GM12878 (cell line): ENCODE data around the gene CLPTM1L.
"Not testable (repeated sequence)": the region's sequence is repeated elsewhere in the genome, so short reads cannot be mapped to it uniquely, and the experiment has no call there.

Experiments
- CREM ChIP-seq: IDR thresholded peaks from 2 replicates; pipeline ENCODE4 v1.6.1; 2014; ENCODE audit warnings: antibody characterized with exemption, low read depth
- EP300 ChIP-seq, 2 experiments: fragments of 150-350 bp in 1 of 2; IDR thresholded peaks; 2 replicates each; pipeline ENCODE4 v1.6.1; 2011 to 2012; ENCODE audit warnings: low read depth in 2 of 2, low read length in 2 of 2, borderline replicate concordance in 1 of 2, improper control_type of control experiment in 1 of 2, inconsistent platforms in 1 of 2; ENCODE audit not compliant: control insufficient read depth in 1 of 2
- EZH2 ChIP-seq: IDR thresholded peaks from 2 replicates; pipeline ENCODE4 v1.6.1; 2012; ENCODE audit warnings: low read depth, mild to moderate bottlenecking, control low read depth, inconsistent platforms, low read length, borderline replicate concordance; ENCODE audit not compliant: control insufficient read depth
- MTA3 ChIP-seq: IDR thresholded peaks from 2 replicates; pipeline ENCODE4 v1.6.1; 2012; ENCODE audit warnings: low read length, inconsistent platforms, borderline replicate concordance
- NR2C1 ChIP-seq: fragments of 450-650 bp; IDR thresholded peaks from 2 replicates; pipeline ENCODE4 v1.6.1; 2017; ENCODE audit warnings: antibody characterized with exemption, mild to moderate bottlenecking, moderate library complexity
- PML ChIP-seq: IDR thresholded peaks from 2 replicates; pipeline ENCODE4 v1.6.1; 2012; ENCODE audit warnings: low read length, inconsistent platforms
- POLR2AphosphoS2 ChIP-seq: IDR thresholded peaks from 2 replicates; pipeline ENCODE4 v1.6.1; 2011; ENCODE audit warnings: low read depth, mild to moderate bottlenecking, low read length, improper control_type of control experiment, moderate library complexity
- SMAD1 ChIP-seq: fragments of 450-650 bp; IDR thresholded peaks from 2 replicates; pipeline ENCODE4 v1.6.1; 2018; ENCODE audit warnings: mild to moderate bottlenecking, low read depth; ENCODE audit not compliant: partially characterized antibody
- TBL1XR1 ChIP-seq: IDR thresholded peaks from 2 replicates; pipeline ENCODE4 v1.6.1; 2012; ENCODE audit warnings: low read depth, low read length, improper control_type of control experiment
- ZNF384 ChIP-seq: IDR thresholded peaks from 2 replicates; pipeline ENCODE4 v1.6.1; 2012; ENCODE audit warnings: low read depth, mild to moderate bottlenecking, low read length, improper control_type of control experiment, borderline replicate concordance
- TF ChIP-seq, protein P1 (sequence below), 3 experiments: IDR thresholded peaks in 2 of 3; conservative IDR thresholded peaks in 1 of 3; 2 replicates each; pipeline ENCODE4 v1.5.1; 2011; ENCODE audit warnings: low read depth in 3 of 3, low read length in 3 of 3, mild to moderate bottlenecking in 3 of 3, control low read depth in 2 of 3, moderate library complexity in 2 of 3, inconsistent platforms in 1 of 3, mixed read lengths in 1 of 3; ENCODE audit not compliant: control insufficient read depth in 2 of 3, insufficient read depth in 1 of 3; ENCODE audit errors: extremely low read depth in 1 of 3
- TF ChIP-seq, protein P2 (sequence below): fragments of 450-650 bp; formaldehyde crosslinking; IDR thresholded peaks from 2 replicates; pipeline ENCODE4 v1.4.0; 2022; ENCODE audit warnings: mild to moderate bottlenecking, moderate library complexity
- TF ChIP-seq, protein P3 (sequence below): fragments of 450-650 bp; IDR thresholded peaks from 2 replicates; pipeline ENCODE4 v1.6.1; 2018; ENCODE audit warnings: mild to moderate bottlenecking, low read depth, moderate library complexity; ENCODE audit not compliant: partially characterized antibody

DNA sequence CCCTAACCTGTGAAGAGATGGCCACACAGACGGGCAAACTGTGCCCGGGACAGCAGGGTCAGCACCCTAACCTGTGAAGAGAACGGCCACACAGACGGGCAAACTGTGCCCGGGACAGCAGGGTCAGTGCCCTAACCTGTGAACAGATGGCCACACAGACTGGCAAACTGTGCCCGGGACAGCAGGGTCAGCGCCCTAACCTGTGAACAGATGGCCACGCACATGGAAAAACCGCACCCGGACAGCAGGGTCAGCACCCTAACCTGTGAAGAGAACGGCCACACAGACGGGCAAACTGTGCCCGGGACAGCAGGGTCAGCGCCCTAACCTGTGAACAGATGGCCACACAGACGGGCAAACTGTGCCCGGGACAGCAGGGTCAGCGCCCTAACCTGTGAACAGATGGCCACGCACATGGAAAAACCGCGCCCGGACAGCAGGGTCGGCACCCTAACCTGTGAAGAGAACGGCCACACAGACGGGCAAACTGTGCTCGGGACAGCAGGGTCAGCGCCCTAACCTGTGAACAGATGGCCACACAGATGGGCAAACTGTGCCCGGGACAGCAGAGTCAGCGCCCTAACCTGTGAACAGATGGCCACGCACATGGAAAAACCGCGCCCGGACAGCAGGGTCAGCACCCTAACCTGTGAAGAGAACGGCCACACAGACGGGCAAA lies 5.6 kb downstream of the CLPTM1L start:
- TF ChIP-seq SMAD1; MTA3; PML; CREM; TBL1XR1; POLR2AphosphoS2; ZNF384; EZH2; EP300 (IDR thresholded peaks at IDR 0.05; ENCODE audit: borderline replicate concordance in 1 of 2, control insufficient read depth in 1 of 2, low read depth in 2 of 2, low read length in 2 of 2); NR2C1: not testable (repeated sequence)
- TF ChIP-seq, protein P1, sequence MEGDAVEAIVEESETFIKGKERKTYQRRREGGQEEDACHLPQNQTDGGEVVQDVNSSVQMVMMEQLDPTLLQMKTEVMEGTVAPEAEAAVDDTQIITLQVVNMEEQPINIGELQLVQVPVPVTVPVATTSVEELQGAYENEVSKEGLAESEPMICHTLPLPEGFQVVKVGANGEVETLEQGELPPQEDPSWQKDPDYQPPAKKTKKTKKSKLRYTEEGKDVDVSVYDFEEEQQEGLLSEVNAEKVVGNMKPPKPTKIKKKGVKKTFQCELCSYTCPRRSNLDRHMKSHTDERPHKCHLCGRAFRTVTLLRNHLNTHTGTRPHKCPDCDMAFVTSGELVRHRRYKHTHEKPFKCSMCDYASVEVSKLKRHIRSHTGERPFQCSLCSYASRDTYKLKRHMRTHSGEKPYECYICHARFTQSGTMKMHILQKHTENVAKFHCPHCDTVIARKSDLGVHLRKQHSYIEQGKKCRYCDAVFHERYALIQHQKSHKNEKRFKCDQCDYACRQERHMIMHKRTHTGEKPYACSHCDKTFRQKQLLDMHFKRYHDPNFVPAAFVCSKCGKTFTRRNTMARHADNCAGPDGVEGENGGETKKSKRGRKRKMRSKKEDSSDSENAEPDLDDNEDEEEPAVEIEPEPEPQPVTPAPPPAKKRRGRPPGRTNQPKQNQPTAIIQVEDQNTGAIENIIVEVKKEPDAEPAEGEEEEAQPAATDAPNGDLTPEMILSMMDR (IDR thresholded peaks at IDR 0.05 in 2 of 3, conservative IDR thresholded peaks at IDR 0.05 in 1 of 3; ENCODE audit: control insufficient read depth in 2 of 3, extremely low read depth in 1 of 3, insufficient read depth in 1 of 3, low read depth in 3 of 3, low read length in 3 of 3): not testable (repeated sequence)
- TF ChIP-seq, protein P2, sequence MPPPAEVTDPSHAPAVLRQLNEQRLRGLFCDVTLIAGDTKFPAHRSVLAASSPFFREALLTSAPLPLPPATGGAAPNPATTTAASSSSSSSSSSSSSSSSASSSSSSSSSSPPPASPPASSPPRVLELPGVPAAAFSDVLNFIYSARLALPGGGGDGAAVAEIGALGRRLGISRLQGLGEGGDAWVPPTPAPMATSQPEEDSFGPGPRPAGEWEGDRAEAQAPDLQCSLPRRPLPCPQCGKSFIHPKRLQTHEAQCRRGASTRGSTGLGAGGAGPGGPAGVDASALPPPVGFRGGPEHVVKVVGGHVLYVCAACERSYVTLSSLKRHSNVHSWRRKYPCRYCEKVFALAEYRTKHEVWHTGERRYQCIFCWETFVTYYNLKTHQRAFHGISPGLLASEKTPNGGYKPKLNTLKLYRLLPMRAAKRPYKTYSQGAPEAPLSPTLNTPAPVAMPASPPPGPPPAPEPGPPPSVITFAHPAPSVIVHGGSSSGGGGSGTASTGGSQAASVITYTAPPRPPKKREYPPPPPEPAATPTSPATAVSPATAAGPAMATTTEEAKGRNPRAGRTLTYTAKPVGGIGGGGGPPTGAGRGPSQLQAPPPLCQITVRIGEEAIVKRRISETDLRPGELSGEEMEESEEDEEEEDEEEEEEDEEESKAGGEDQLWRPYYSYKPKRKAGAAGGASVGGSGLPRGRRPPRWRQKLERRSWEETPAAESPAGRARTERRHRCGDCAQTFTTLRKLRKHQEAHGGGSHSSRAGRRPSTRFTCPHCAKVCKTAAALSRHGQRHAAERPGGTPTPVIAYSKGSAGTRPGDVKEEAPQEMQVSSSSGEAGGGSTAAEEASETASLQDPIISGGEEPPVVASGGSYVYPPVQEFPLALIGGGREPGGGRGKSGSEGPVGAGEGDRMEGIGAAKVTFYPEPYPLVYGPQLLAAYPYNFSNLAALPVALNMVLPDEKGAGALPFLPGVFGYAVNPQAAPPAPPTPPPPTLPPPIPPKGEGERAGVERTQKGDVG (CRISPR knock-in tag): not testable (repeated sequence)
- TF ChIP-seq, protein P3, sequence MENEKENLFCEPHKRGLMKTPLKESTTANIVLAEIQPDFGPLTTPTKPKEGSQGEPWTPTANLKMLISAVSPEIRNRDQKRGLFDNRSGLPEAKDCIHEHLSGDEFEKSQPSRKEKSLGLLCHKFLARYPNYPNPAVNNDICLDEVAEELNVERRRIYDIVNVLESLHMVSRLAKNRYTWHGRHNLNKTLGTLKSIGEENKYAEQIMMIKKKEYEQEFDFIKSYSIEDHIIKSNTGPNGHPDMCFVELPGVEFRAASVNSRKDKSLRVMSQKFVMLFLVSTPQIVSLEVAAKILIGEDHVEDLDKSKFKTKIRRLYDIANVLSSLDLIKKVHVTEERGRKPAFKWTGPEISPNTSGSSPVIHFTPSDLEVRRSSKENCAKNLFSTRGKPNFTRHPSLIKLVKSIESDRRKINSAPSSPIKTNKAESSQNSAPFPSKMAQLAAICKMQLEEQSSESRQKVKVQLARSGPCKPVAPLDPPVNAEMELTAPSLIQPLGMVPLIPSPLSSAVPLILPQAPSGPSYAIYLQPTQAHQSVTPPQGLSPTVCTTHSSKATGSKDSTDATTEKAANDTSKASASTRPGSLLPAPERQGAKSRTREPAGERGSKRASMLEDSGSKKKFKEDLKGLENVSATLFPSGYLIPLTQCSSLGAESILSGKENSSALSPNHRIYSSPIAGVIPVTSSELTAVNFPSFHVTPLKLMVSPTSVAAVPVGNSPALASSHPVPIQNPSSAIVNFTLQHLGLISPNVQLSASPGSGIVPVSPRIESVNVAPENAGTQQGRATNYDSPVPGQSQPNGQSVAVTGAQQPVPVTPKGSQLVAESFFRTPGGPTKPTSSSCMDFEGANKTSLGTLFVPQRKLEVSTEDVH: not testable (repeated sequence)
